Femur (tissue), 1 donor: ENCODE data around the gene CELF2.

Experiments
- DNase-seq: peaks from one replicate; pipeline ENCODE4 v3.0.0-alpha.2; 2017

CELF2 gene

DNA sequence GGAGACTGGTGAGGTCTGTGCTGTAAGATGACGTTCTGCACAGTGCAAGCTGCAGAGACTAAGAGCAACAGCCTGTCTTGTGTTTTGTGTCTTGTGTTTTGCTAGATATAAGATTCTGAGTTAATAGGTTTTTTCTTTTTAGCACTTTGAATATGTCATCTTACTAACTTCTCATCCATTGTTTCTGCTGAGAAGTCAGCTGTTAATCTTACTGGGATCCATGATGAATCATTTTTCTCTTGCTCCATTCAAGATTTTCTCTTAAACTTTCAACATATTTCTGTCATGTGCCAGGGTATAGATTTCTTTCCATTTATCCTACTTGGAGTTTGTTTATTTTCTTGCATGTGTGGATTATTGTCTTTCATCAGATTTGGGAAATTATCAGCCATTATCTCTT is 290.3 kb downstream of the CELF2 start:
- DNase-seq: no peak

DNA sequence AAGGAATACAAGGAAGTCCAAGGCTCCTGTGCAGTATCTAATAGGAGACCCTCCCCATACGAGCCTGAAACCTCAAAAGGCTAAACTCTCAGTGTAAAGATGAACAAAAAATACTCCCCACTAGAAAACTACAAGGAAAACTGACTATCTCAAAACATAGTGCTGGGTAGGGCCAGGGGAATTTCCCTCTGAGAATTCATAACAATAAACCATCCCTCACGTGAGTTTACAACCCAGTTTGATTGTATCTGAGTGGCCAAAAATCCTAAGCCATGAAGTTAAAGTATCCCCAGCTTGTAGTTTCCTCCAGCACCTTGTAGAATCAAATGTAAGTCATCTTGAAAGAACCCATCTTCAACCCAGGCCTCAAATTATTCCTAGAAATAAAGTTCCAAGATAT is 293.4 kb downstream of the CELF2 start:
- DNase-seq: no peak

DNA sequence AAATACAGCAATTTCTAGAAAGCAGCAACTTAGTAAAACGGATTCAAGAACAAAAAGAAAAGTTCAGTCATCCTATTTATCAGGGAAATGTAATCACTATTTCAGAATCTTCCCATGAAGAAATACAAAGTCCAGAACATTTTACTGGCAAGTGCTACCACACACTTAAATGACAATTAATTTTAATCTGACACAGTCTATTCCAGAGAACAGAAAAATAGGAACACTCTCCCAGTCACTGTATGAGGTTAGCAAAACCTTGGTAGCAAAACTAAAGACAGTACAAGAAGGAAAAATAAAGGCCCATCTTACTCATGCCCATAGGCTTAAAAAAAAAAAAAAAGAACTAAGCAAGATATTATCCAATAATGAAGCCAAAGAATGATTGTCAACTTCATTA is 295.8 kb downstream of the CELF2 start:
- DNase-seq: no peak

DNA sequence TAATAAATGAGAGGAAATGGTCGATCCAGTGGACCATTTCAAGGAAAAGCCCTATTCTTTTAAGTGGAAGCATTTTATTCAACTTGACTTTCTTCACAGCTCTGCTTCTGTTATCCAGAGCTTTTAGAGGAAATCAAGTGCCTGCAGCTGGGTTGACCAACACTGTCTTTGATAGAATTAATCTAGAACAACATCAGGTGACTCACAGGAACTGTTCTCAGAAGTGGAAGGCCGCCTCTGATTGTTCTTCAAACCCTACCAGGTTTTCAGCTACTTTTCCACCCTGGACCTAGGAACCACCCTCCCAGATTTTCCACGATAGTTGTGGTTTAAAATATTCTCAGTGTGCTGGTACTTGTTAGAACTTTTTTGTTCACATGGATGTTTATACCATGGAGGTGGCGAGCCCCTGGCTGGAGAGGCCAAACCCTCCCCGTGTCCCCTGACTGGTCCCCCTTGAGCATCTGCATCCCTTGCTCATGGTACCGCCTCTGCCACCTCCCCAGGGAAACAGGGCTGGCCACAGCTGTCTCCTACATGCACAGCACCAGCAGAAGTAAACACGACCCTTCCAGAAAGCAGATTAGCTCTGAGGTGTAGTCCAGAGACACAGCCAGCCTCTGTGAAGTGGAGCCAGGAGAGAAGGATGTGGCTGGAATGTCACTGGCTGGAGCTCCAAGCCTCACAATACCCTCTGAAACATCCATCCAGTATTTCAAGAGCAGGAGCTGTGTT is 300.4 kb downstream of the CELF2 start:
- DNase-seq: no peak

DNA sequence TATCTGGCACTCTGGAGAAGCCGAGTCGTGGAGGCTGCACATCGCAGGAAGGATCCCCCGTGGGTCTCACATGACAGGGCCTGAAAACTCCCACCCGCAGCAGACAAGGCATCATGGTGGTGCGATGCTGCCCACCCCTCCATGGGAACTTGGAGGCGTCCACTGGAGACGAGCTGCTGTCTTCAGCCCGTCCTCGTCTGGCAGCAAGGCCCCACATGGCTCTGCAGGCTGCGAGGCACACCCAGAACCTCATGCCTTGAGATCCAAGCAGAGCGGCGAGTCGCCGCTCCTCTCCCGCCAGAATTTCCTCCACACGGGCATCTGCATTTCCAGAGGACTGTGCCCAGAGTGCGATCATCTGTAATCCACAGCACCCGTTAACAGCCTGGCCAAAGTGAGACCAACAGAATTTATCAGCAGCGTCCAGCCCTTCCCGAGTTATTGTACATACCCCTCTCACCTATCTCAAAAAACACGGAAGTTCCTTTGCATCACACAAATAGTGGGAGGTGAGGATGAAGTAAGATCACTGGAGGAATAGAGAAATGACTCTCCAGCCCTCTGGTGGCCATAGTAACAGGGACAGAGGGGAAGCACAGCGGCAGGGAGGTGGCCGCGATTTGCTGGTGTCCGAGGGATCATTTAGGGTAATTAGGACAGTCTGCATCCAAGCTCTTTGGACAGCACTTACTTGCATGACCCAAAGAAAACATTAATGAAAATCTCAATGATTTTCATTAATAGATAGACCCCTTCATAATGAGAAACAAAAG is 301.3 kb downstream of the CELF2 start:
- DNase-seq: no peak

DNA sequence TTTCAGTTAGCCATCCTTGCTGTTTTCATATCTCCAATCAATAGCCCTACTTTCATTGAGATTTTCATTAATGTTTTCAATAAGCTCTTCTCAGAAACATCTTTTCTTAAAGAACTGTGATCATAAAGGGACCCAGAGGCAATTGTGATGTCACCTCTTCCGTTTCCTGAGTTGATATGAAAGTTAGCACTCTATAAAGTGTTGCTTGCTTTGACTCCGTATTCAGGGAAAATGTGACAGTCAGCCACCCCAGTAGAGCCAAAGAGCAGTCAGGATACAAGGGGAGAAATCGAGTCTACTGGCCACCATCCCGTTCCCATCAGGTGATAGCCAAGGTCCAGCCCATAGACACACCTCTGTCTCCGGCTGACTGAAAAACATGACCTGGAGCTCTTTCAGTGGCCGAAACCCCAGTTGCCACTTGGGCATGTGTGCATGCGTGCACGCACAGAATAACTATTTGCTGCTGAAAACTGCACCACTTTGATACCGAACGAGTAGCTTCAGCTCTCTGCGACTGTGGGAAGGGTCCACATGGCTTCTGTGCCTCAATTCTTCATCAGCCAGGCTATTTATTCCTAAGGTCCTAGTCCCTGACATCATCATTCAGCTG is 302.4 kb downstream of the CELF2 start:
- DNase-seq: no peak

DNA sequence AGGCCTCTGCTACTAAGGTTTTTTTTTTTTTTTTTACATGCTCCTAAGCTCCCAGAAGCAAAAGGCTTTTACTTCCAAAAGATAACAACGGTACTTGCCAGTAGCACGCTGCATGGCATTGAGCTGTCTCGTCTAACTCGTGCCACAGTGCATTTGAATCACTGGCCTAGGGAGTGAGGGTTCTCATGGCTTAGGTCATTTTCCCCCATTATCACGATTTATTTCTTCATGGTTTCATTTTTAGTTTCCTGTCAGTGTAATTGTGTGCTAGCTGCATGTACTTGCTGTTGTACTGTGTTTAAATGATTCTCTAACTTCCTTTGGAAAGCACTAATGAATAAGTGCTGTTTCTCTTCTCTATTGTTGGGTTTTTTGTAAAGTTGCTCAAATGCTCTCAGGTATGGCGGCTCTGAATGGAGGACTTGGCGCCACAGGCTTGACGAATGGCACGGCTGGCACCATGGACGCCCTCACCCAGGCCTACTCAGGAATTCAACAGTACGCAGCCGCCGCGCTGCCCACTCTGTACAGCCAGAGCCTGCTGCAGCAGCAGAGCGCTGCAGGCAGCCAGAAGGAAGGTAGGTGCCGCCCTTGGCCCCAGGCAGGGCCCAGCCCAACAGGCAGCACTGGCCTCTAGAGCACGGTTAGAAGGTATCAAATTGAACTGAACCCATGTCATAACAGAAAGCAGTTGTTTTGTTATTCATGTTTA is 303.3 kb downstream of the CELF2 start:
- DNase-seq: no peak

DNA sequence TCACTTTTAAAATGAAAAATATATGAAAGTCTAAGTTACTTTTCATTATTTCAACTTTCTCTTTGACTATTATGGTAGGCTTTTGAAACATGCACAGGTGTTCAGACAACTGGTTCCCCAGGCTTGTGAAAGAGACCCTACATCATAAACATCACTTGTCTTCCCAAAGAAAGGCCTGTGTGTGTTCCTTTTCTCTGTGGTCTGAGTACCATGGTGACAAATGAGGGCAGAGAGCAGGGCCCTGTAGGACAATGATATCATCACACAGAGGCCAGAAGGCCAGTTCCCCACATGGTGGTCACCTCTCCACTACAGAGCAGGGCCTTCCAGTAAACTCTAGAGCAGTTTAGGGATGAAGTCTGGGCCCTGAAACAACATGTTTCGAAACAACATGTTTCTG is 305.0 kb downstream of the CELF2 start:
- DNase-seq: no peak

DNA sequence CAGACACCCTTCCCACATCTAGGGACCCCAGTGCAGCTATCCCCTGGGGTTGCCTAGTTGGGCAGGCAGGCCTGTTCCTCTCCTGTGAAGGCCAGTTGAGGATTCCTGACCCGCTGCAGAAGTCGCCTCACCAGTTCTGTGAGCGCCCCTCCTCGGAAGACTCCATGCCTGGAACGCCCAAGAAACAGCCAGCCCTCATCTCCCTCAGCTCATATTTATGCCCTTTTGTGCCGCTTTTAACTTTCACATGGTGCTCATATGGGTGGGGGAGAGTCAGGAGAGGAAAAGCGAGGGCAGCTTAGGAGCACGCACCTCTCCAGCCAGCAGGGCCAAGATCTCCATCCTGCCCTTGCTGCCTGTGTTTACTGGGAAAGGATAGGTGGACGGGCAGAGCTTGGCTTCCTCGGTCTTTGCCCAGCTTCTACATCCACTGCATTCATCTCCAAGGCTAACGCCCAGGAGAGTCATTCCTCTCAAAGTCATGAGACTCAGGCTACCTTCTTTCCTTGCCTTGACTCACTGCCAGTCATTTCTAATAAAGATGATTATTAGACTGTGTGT is 307.2 kb downstream of the CELF2 start:
- DNase-seq: no peak

DNA sequence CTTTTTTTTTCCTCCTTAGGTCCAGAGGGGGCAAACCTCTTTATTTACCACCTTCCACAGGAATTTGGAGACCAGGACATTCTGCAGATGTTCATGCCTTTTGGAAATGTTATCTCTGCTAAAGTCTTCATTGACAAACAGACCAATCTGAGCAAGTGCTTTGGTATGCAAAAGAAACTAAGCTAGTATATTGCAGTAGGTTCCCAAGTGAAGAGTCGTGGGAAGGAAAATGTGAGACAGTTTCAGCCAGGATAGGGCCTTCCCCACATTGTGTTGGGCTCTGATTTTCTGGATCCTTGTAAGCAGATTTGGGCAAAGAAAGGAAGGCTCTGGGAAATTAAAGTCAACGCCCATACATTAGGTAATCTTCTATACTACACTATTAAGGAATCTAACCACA is 308.1 kb downstream of the CELF2 start:
- DNase-seq: no peak

DNA sequence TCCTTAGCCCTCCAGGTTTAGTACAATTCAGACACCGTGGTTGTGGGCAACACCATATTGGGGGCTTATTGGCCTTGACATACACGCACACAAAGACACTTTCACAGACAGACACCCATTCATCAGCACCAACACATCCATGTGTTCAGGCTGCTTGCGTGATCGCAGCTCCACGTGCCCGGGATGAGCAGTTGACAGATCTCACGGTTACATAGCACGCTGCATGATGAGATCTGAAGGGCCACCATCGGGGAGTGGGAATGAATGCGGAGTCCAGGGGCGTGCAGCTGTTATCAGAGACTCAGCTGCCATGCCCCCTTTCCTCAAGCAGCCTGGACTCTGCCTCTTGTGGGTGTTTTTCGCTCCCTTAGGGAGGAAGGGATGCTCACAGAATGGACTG is 308.6 kb downstream of the CELF2 start:
- DNase-seq: no peak

DNA sequence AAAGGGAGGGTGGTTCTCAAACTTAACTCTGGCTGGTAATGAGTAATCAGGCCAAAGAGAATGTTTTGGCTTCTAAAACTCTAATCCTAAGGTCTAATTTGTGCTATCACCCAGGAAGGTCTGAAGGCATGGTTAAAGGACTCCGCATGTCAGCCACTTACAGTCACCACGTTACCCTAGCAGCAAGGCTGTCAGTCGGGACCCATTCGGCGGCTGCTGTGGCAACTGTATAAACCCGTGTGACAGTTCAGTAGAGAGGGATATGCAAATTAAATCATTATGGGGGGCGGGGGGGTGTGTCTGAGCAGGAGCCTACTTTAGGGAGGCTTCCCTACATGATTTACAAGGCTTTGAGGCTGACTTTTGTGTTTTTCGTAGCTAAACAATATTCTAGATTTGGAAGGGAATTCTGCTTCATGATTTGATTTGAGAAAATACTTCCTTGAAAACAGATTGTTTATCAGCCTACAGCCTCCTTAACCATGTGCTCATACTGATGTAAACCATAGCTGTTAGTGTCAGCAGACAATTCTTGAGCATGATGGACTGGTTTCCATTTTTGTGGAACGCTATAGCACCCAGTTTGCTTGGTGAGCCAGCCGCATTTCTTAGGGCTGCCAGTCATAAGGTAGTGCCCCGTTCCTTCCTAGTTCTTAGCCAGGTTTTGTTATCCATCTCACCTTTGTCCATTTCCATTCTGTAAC is 309.4 kb downstream of the CELF2 start:
- DNase-seq: no peak

DNA sequence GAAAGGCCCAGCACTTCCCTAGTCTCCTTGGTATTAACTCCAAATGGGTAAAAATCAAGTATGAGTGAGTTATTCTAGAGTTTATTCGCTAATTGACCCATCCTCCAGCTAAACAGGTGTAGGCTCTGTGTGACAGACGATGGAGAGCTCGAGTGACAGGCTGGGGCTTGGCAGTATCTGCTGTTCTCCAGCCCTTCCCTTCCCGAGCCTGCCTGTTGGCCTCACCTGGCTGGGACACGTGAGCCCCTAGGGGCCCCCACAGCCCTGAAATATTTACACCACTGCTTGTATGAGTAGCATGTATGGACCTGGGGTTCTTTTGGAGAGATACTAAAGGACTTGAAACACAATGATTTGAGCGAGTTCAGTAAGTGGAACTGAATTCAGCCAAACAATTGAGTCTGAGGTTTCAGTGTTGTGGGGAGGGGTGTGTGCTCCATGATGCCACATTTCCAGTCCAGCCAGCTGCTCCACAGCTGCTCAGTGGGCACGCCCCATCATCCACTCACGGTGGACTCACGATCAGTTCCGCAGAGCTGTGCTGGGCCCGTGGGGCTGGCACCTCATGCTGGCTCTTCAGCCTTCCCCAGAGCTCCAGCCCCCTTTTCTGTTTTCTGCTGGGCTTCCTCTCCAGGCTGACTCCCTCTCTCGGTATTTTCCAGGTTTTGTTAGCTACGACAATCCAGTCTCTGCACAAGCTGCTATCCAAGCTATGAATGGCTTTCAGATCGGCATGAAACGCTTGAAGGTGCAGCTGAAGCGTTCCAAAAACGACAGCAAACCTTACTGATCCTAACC is 310.8 kb downstream of the CELF2 start:
- peak; percentile 64 for DNase-seq

DNA sequence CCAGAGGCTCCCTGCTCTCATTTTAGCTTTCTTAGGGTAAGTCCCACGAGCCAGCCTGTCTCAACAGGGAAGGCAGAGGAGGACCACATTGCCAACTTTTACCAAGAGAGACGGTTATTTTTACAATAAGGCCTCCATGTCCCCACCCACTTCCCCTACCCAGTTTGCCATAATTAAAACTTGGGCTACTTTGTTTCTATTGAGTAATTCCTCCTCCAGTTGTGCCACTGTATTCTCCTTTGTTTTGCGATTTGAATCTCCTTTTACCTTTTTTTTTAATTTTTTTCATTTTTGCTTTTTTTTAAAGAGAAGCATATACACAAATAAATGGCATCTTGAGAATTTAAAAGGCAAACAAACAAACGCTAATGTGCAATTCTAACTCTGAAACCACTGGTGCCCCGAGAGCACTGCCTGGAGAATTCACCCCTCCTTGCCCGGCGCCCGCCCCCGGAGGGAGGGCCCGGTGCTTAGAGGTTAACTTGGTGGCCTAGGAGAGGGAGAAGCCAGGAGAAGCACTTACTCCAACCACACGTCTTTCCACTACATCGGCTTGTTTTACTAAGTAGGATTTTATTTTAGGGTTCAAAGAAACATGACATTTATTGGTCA is 311.5 kb downstream of the CELF2 start:
- DNase-seq: no peak

DNA sequence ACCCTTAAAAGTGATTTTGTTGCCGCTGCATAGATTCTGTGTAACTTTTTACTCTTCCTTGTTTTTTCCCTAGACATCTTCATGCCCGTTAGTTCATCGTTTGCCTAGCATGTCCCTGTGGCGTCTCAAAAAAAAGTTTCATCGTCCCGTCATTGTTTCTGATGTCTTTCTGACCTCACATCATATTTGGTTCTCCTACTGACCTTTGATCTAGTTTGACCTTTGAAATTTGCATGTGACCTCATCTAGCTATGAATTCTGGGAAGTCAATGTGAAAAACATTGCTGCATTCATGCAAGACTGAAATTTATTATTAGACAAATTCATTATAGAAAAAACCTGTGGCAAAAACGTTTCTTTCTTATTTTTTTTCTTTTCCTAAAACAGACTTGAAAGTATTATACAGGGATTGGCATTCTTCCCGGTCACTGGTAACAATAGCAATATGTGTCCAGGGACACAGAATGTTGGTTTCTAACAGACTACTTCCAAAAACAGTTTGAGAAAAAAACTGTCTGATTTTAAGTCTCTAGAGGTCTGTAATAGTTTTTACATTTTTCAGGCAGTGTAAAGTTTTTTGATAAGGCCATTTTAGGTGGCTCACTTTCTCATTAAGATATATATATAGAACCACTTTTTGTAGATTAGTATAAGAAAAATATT is 312.8 kb downstream of the CELF2 start:
- DNase-seq: no peak

DNA sequence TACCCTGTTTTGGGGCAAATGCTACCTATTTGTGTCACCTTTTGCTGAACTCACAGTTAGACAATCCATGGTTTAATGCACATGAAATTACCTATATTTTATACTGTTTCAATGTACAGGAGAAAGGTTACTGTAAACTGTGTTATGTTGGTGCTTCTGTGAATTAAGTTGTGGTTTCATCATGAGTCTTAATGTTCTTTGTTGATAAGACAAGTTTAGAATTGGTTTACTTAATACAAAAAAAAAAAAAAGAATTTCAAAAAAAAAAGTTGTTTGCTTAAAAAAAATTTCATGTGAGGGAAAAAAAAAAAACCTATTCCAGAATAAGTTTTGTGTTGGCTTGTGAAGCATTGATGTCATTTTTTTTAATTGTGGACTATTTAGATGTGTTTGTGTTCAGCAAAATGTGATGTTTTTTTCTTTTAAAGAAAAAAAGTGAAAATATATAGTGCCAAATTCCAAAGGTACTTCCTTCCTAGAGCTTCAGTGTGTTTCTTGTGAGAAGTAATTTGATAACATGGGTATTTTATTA is 313.4 kb downstream of the CELF2 start:
- DNase-seq: no peak

DNA sequence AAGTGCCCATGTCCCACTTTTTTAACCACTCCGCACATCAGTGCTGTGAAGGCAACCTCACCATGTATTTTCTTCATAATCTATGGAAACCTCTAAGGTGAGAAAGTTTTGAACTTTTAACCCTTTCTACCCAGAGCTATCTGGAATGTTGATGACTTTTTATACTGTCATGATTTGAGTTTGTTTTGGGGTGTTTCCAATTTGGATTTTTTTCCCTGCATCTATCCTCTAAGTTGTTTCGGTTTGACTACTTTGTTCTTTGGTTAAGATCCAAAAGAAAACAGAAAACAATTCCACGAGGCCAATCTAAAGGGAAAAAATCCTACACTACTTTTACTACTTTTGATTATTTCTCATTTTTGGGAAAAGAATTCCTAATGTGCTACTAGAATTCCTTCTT is 314.1 kb downstream of the CELF2 start:
- no peak for DNase-seq

DNA sequence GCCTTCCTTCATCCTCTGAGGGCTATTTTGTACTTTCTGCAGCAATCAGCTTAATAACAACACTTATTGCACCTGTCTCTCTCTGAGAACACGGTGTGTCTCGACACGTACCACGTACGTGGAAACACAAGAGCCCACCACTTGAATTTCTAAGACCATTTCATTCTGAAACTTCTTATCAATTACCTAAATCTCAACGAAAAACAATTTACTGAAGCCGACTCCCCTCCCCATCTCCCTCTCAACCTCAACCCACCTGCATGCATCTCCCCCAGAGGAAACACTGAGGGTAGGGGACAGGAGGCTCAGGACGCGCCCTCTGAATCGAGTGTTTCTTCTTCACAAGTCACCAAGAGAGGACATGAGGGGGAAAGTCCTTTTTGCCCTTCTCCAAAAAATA is 315.2 kb downstream of the CELF2 start:
- DNase-seq: no peak

DNA sequence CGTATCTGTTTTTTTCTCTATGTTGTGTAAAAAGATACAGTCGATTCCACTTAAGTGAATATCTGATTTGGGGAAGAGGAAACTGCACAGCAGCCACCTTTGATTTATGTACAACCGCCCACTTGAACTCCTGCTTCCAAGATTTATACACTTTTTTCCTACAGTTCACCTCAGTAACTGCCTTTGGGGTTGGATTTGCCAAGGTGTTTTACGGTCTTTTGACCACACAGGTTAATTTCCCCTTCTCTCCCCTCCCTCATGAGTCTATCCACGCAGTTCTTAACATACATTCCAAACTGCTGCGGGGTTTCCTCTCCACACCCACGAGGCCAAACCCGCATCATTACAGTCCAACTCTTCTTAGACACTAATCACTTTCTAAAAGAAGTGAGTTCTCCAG is 316.8 kb downstream of the CELF2 start:
- no peak for DNase-seq

DNA sequence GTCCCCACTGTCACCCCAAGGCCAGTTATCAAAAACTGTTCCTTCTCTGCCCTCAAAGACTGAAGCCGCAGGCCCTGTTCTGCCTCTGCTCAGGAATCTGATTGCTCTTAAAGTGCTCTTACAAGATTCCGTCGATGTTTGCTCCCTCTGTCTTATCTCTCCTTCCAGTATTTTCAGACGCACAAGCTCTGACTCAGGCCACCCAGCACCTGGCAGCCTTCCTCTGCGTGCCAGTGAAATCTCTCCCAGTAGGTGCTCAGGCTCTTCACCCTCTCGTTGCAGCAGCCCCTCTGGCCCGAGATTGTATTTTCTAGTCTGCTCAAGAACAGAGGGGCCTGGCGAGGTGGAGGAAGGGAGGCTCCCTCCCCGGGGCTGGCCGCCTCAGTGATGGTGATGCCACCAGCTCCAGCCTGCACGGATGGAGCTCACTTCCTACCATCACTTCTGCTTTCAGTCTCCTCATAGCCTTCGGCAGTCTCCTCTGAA is 317.5 kb downstream of the CELF2 start:
- no peak for DNase-seq
